IMR-90 (cell line): ENCODE results near the gene SASH1. TPM values are rescaled to one million over a fixed set of nuclear protein-coding genes. Genes with fewer than 3 reads are reported as not detected.

ENCODE experiments used
- ATAC-seq: fragments of 200-7000 bp; cut with Tn5 transposase; 2 replicates; pipeline ENCODE4 v1.9.1; 2020; ENCODE audit warnings: low read depth, mild to moderate bottlenecking, moderate library complexity
- BruUV-seq: library from RNA; stranded (reverse); fragments of 400-500 nt; replicated peaks from 2 replicates; lab custom pipeline; 2021; lab: Mats Ljungman, UMichigan
- CTCF ChIA-PET: fragments of 300-600 bp; formaldehyde crosslinking; extraction: SDS; loops from one replicate; lab custom pipeline; 2021; ENCODE audit warnings: antibody characterized with exemption; lab: Yijun Ruan, JAX
- POLR2A ChIA-PET: fragments of 300-600 bp; sonication (Branson Sonifier 250); formaldehyde crosslinking; loops from one replicate; lab custom pipeline; 2022; ENCODE audit warnings: antibody characterized with exemption; ENCODE audit not compliant: unreplicated experiment; lab: Charles Lee
- DNase-seq: peaks from one replicate; pipeline ENCODE4 v3.0.0; 2013
- H2AFZ ChIP-seq: replicated peaks from 2 replicates; pipeline ENCODE3; 2013; ENCODE audit warnings: low read length, mild to moderate bottlenecking; ENCODE audit not compliant: poor library complexity
- H2AK5ac ChIP-seq: 2 replicates; pipeline ENCODE4 v1.6.1; 2013; ENCODE audit warnings: low read depth, low read length, inconsistent platforms
- H2AK9ac ChIP-seq: replicated peaks from 2 replicates; pipeline ENCODE3; 2013; ENCODE audit warnings: mild to moderate bottlenecking, low read depth, low read length, moderate library complexity; ENCODE audit not compliant: poor library complexity
- H2BK120ac ChIP-seq: 2 replicates; pipeline ENCODE4 v1.6.1; 2013; ENCODE audit warnings: low read depth, low read length, inconsistent platforms
- H2BK15ac ChIP-seq: 3 replicates; pipeline ENCODE4 v1.6.1; 2013; ENCODE audit warnings: low read depth, low read length, inconsistent platforms
- H2BK20ac ChIP-seq: 2 replicates; pipeline ENCODE4 v1.6.1; 2013; ENCODE audit warnings: low read depth, mild to moderate bottlenecking, inconsistent platforms, low read length, moderate library complexity
- H2BK5ac ChIP-seq: 2 replicates; pipeline ENCODE4 v1.6.1; 2013; ENCODE audit warnings: mild to moderate bottlenecking, low read depth, low read length, inconsistent platforms; ENCODE audit not compliant: poor library complexity, severe bottlenecking
- H3K14ac ChIP-seq: replicated peaks from 2 replicates; pipeline ENCODE4 v1.6.1; 2013; ENCODE audit warnings: low read depth, low read length, inconsistent platforms
- H3K18ac ChIP-seq: 2 replicates; pipeline ENCODE4 v1.6.1; 2013; ENCODE audit warnings: low read depth, low read length, control low read depth
- H3K23ac ChIP-seq: 2 replicates; pipeline ENCODE4 v1.6.1; 2013; ENCODE audit warnings: low read depth, low read length, inconsistent platforms
- H3K27ac ChIP-seq: 2 replicates; pipeline ENCODE4 v1.5.1; 2013; ENCODE audit warnings: mild to moderate bottlenecking, control low read depth, low read length; ENCODE audit not compliant: insufficient read depth
- H3K27me3 ChIP-seq: 2 replicates; pipeline ENCODE4 v1.6.1; 2013; ENCODE audit warnings: low read length; ENCODE audit not compliant: control insufficient read depth, insufficient read depth
- H3K36me3 ChIP-seq: 2 replicates; pipeline ENCODE4 v1.6.1; 2013; ENCODE audit warnings: low read length, mixed read lengths; ENCODE audit not compliant: control insufficient read depth, insufficient read depth
- H3K4ac ChIP-seq: 2 replicates; pipeline ENCODE4 v1.6.1; 2013; ENCODE audit warnings: low read depth, low read length, inconsistent platforms
- H3K4me1 ChIP-seq: 2 replicates; pipeline ENCODE4 v1.6.1; 2013; ENCODE audit warnings: low read length, mixed read lengths; ENCODE audit not compliant: control insufficient read depth, insufficient read depth
- H3K4me2 ChIP-seq: 2 replicates; pipeline ENCODE4 v1.6.1; 2013; ENCODE audit warnings: low read depth, mild to moderate bottlenecking, control low read depth, low read length, moderate library complexity
- H3K4me3 ChIP-seq: 2 replicates; pipeline ENCODE4 v1.5.1; 2013; ENCODE audit warnings: low read depth, mild to moderate bottlenecking, control low read depth, low read length, moderate library complexity; ENCODE audit not compliant: insufficient read depth
- H3K56ac ChIP-seq: 2 replicates; pipeline ENCODE4 v1.6.1; 2013; ENCODE audit warnings: low read length, inconsistent platforms; ENCODE audit not compliant: insufficient read depth; ENCODE audit errors: extremely low read depth
- H3K79me1 ChIP-seq, 2 experiments: 2 replicates each; pipeline ENCODE4 v1.6.1; 2013; ENCODE audit warnings: low read length in 2 of 2, inconsistent platforms in 1 of 2, low read depth in 1 of 2
- H3K9ac ChIP-seq: 2 replicates; pipeline ENCODE4 v1.6.1; 2013; ENCODE audit warnings: low read depth, low read length, control low read depth
- H3K9me1 ChIP-seq: 2 replicates; pipeline ENCODE4 v1.6.1; 2013; ENCODE audit warnings: low read length, inconsistent platforms; ENCODE audit not compliant: insufficient read depth
- H3K9me3 ChIP-seq: 2 replicates; pipeline ENCODE4 v1.6.1; 2013; ENCODE audit warnings: low read length; ENCODE audit not compliant: control insufficient read depth, insufficient read depth
- H4K20me1 ChIP-seq: 2 replicates; pipeline ENCODE4 v1.6.1; 2013; ENCODE audit warnings: low read length, inconsistent platforms; ENCODE audit not compliant: insufficient read depth
- H4K5ac ChIP-seq: 2 replicates; pipeline ENCODE4 v1.6.1; 2013; ENCODE audit warnings: mild to moderate bottlenecking, low read depth, low read length, control low read depth
- H4K8ac ChIP-seq, 2 experiments: 2 replicates each; pipeline ENCODE4 v1.6.1; 2013; ENCODE audit warnings: low read depth in 2 of 2, low read length in 2 of 2, control low read depth in 1 of 2, inconsistent platforms in 1 of 2
- H4K91ac ChIP-seq: 2 replicates; pipeline ENCODE4 v1.6.1; 2013; ENCODE audit warnings: low read depth, low read length, inconsistent platforms; ENCODE audit not compliant: insufficient read depth
- BHLHE40 ChIP-seq: fragments of 150-350 bp; IDR thresholded peaks from 2 replicates; pipeline ENCODE4 v1.6.1; 2016; ENCODE audit warnings: mild to moderate bottlenecking, low read depth, low read length
- MAFK ChIP-seq: IDR thresholded peaks from 2 replicates; pipeline ENCODE4 v1.6.1; 2012; ENCODE audit warnings: low read depth, low read length, improper control_type of control experiment
- NFE2L2 ChIP-seq: fragments of 150-350 bp; IDR thresholded peaks from 2 replicates; pipeline ENCODE4 v1.6.1; 2016; ENCODE audit warnings: low read depth, mild to moderate bottlenecking, low read length
- RAD21 ChIP-seq: IDR thresholded peaks from 2 replicates; pipeline ENCODE4 v1.6.1; 2012; ENCODE audit warnings: low read length, improper control_type of control experiment
- RCOR1 ChIP-seq: IDR thresholded peaks from 2 replicates; pipeline ENCODE4 v1.6.1; 2012; ENCODE audit warnings: mild to moderate bottlenecking, low read length, improper control_type of control experiment; ENCODE audit not compliant: insufficient replicate concordance
- RFX5 ChIP-seq: IDR thresholded peaks from 2 replicates; pipeline ENCODE4 v1.8.0; 2012; ENCODE audit warnings: low read depth, mild to moderate bottlenecking, low read length, moderate library complexity
- SMC3 ChIP-seq: fragments of 150-350 bp; IDR thresholded peaks from 2 replicates; pipeline ENCODE4 v1.6.1; 2016; ENCODE audit warnings: low read depth, mild to moderate bottlenecking, antibody characterized with exemption, low read length, moderate library complexity
- WGBS, 2 experiments: methylation state at CpG; one replicate each; pipeline versions ENCODE4 v1.1.5 to v1.1.7; 2013; ENCODE audit warnings: missing lambda C conversion rate in 2 of 2; ENCODE audit not compliant: insufficient read length in 1 of 2; ENCODE audit errors: extremely low coverage in 2 of 2; 5-methylcytosine and 5-hydroxymethylcytosine counted together
- dilution Hi-C: fragments of 300-500 bp; cut with HindIII; formaldehyde crosslinking; loops from one replicate; pipeline ENCODE4 v1.14.3; 2018; ENCODE audit warnings: low sequenced_read_pairs; ENCODE audit not compliant: unreplicated experiment
- in situ Hi-C: fragments of 300-500 bp; cut with MboI; formaldehyde crosslinking; loops from 3 replicates; pipeline ENCODE4 v1.14.3; 2019; ENCODE audit warnings: low sequenced_read_pairs, inconsistent platforms, mixed read lengths
- intact Hi-C: fragments of 100-400 bp; cut with micrococcal nuclease; formaldehyde crosslinking; loops from 2 replicates; pipeline ENCODE4 v1.10.0; 2022
- polyA plus RNA-seq, 3 experiments: library from polyadenylated mRNA; depleted of rRNA; stranded (reverse); fragments of >200 nt; gene quantifications; 2 replicates each; pipeline ENCODE4 v1.2.3, GENCODE V29; 2012; ENCODE audit warnings: low replicate concordance in 1 of 3
- total RNA-seq: library from RNA; depleted of rRNA; stranded (reverse); fragments of >200 nt; gene quantifications from 2 replicates; pipeline ENCODE4 v1.2.3, GENCODE V29; 2012
- TF ChIP-seq, protein P1 (sequence below): conservative IDR thresholded peaks from 2 replicates; pipeline ENCODE4 v1.5.1; 2012; ENCODE audit warnings: mild to moderate bottlenecking, low read depth, low read length, improper control_type of control experiment
- TF ChIP-seq, protein P2 (sequence below): fragments of 150-350 bp; IDR thresholded peaks from 2 replicates; pipeline ENCODE4 v1.6.1; 2017; ENCODE audit warnings: mild to moderate bottlenecking, antibody characterized with exemption, low read length, low read depth
- TF ChIP-seq, protein P3 (sequence below): fragments of 150-350 bp; IDR thresholded peaks from 2 replicates; pipeline ENCODE4 v1.6.1; 2016; ENCODE audit warnings: low read depth, mild to moderate bottlenecking, low read length, moderate library complexity, borderline replicate concordance

SASH1 gene
- total and polyA plus RNA-seq, 2 of the 4 experiments (the other 2 are of a cell fraction) = 11.6 to 16.5 TPM

DNA sequence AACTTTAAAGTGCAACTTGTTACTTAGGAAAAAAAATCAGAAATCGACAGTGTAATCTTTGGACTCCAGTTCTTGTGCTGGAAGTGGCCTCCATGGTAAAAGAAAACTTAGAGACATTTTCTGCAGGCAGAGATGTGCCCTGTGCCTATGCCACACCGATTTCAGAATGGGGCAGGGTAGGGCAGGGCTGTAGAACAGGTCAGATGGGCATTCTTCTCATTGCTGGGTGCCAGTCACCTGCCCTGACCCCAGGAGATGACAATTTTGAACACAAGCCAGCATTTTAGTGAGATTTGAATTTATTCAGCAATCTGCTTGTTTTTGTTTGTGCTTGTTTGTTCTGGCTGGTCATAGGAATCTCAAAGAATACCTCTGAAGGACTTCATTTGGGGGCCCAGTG lies 63.3 kb downstream of the SASH1 start:
- no TSS peak for BruUV-seq
- WGBS, 2 experiments = 100% methylated on average over 1 of the region's 2 CpGs; no CpG with 5 or more reads in 1 of the 2 experiments
- peak overlapping the region; percentile 76; the same call in 1 of the 3 replicates for H2BK15ac ChIP-seq
- H3K4me2 ChIP-seq = no peak overlapping the region
- H3K18ac ChIP-seq = no peak overlapping the region
- no peaks in the 10 kb centered on the region for H3K27me3 ChIP-seq
- no peaks in the 10 kb centered on the region; the same call in 1 of the 2 replicates for H3K36me3 ChIP-seq
- no peak overlapping the region for H3K27ac ChIP-seq
- no peak overlapping the region for H3K9ac ChIP-seq
- H2BK5ac ChIP-seq = no peak overlapping the region
- H2AFZ ChIP-seq = no peak overlapping the region
- peaks cover 10% of the 10 kb centered on the region for H3K4me1 ChIP-seq
- ATAC-seq = no peak
- peaks cover 3% of the 10 kb centered on the region; the same call in 1 of the 2 replicates for H4K20me1 ChIP-seq
- peak overlapping the region; percentile 60 for H3K4ac ChIP-seq
- in situ Hi-C loops = no loop called here
- intact Hi-C loops = loop anchor here (5.0 kb wide), 1 partner anchor 56 kb away; no protein-coding TSS in a partner anchor
- H2BK120ac ChIP-seq = 0 out of 2 replicates have a peak overlapping the region, but pooled peaks have one; percentile 3
- dilution Hi-C loops = no loop called here
- no peak overlapping the region for H4K5ac ChIP-seq
- H4K91ac ChIP-seq = peak overlapping the region; percentile 25; the same call in 1 of the 2 replicates
- no peak overlapping the region for H3K4me3 ChIP-seq
- ChIA-PET POLR2A (no interaction called here), CTCF (no interaction called here)
- peak overlapping the region; percentile 80; the same call in 1 of the 2 replicates for H3K14ac ChIP-seq
- no peak overlapping the region for H3K56ac ChIP-seq
- H2AK5ac ChIP-seq = 0 out of 2 replicates have a peak overlapping the region, but pooled peaks have one; percentile 89
- peaks cover 20 to 47% of the 10 kb centered on the region in 2 experiments for H3K79me1 ChIP-seq
- peak overlapping the region in 1 of 2 experiments; percentile 19; a peak in 1 of 4 replicates for H4K8ac ChIP-seq
- H2BK20ac ChIP-seq = peak overlapping the region; percentile 87
- TF ChIP-seq RCOR1 (no peak), BHLHE40 (no peak), NFE2L2 (no peak), MAFK (no peak), RFX5 (no peak), SMC3 (no peak), RAD21 (no peak)
- TF ChIP-seq, protein P1, sequence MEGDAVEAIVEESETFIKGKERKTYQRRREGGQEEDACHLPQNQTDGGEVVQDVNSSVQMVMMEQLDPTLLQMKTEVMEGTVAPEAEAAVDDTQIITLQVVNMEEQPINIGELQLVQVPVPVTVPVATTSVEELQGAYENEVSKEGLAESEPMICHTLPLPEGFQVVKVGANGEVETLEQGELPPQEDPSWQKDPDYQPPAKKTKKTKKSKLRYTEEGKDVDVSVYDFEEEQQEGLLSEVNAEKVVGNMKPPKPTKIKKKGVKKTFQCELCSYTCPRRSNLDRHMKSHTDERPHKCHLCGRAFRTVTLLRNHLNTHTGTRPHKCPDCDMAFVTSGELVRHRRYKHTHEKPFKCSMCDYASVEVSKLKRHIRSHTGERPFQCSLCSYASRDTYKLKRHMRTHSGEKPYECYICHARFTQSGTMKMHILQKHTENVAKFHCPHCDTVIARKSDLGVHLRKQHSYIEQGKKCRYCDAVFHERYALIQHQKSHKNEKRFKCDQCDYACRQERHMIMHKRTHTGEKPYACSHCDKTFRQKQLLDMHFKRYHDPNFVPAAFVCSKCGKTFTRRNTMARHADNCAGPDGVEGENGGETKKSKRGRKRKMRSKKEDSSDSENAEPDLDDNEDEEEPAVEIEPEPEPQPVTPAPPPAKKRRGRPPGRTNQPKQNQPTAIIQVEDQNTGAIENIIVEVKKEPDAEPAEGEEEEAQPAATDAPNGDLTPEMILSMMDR = no peak
- TF ChIP-seq, protein P2, sequence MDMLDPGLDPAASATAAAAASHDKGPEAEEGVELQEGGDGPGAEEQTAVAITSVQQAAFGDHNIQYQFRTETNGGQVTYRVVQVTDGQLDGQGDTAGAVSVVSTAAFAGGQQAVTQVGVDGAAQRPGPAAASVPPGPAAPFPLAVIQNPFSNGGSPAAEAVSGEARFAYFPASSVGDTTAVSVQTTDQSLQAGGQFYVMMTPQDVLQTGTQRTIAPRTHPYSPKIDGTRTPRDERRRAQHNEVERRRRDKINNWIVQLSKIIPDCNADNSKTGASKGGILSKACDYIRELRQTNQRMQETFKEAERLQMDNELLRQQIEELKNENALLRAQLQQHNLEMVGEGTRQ = no peak
- TF ChIP-seq, protein P3, sequence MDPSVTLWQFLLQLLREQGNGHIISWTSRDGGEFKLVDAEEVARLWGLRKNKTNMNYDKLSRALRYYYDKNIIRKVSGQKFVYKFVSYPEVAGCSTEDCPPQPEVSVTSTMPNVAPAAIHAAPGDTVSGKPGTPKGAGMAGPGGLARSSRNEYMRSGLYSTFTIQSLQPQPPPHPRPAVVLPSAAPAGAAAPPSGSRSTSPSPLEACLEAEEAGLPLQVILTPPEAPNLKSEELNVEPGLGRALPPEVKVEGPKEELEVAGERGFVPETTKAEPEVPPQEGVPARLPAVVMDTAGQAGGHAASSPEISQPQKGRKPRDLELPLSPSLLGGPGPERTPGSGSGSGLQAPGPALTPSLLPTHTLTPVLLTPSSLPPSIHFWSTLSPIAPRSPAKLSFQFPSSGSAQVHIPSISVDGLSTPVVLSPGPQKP = no peak
- no peak for DNase-seq
- H3K23ac ChIP-seq = peak overlapping the region; percentile 52; the same call in 1 of the 2 replicates
- no peak overlapping the region for H2AK9ac ChIP-seq
- no peaks in the 10 kb centered on the region for H3K9me3 ChIP-seq
- peaks cover 12% of the 10 kb centered on the region for H3K9me1 ChIP-seq
